ENCODE measurements around the gene DPM1.
A peak's percentile ranks its signal among the peaks of the same experiment; 100 is the strongest.

The DPM1 gene

GRCh38 chr20:50929299-50930138, 28.8 kb downstream of the DPM1 start:
- peak; percentile 95 for DNase-seq

- DNase-seq = no peak
Observed at GRCh38 chr20:50928469-50928868, 29.9 kb downstream of the DPM1 start.

- peak; percentile 18 for DNase-seq
Observed at GRCh38 chr20:50926530-50926929, 31.8 kb downstream of the DPM1 start.

GRCh38 chr20:50924261-50924920, 33.9 kb downstream of the DPM1 start:
- DNase-seq = peak; percentile 47

- DNase-seq = no peak
Observed at GRCh38 chr20:50921803-50922501, 36.4 kb downstream of the DPM1 start.

- DNase-seq = no peak
Observed at GRCh38 chr20:50920997-50921396, 37.3 kb downstream of the DPM1 start.

GRCh38 chr20:50919567-50919966, 38.8 kb downstream of the DPM1 start:
- DNase-seq = no peak

GRCh38 chr20:50918403-50918802, 39.9 kb downstream of the DPM1 start:
- no peak for DNase-seq

- no peak for DNase-seq
Observed at GRCh38 chr20:50916934-50917333, 41.4 kb downstream of the DPM1 start.

GRCh38 chr20:50916257-50916656, 42.1 kb downstream of the DPM1 start:
- DNase-seq = no peak

- DNase-seq = no peak
Observed at GRCh38 chr20:50915424-50915823, 42.9 kb downstream of the DPM1 start.

GRCh38 chr20:50913690-50914375, 44.5 kb downstream of the DPM1 start:
- no peak for DNase-seq

GRCh38 chr20:50911716-50912115, 46.6 kb downstream of the DPM1 start:
- DNase-seq = no peak

GRCh38 chr20:50911030-50911429, 47.3 kb downstream of the DPM1 start:
- DNase-seq = no peak

- no peak for DNase-seq
Observed at GRCh38 chr20:50909413-50909812, 48.9 kb downstream of the DPM1 start.

- DNase-seq = no peak
Observed at GRCh38 chr20:50904067-50904570, 54.2 kb downstream of the DPM1 start.

GRCh38 chr20:50903353-50904051, 54.8 kb downstream of the DPM1 start:
- no peak for DNase-seq

- no peak for DNase-seq
Observed at GRCh38 chr20:50901301-50901700, 57.0 kb downstream of the DPM1 start.

- DNase-seq = no peak
Observed at GRCh38 chr20:50900261-50900660, 58.1 kb downstream of the DPM1 start.

GRCh38 chr20:50898475-50898874, 59.9 kb downstream of the DPM1 start:
- DNase-seq = no peak

GRCh38 chr20:50895111-50895830, 63.1 kb downstream of the DPM1 start:
- no peak for DNase-seq

GRCh38 chr20:50893620-50894019, 64.7 kb downstream of the DPM1 start:
- no peak for DNase-seq

Measured in suppressor macrophage treated with lipopolysaccharide for 4 hours (primary cell).